Activated CD8-positive, alpha-beta T cell treated with anti-CD3 and anti-CD28 coated beads for 36 hours (primary cell): Measurements from ENCODE around the gene STK38L. TPM values are rescaled to one million over a fixed set of nuclear protein-coding genes. Genes with fewer than 3 reads are reported as not detected.
A peak's percentile ranks its signal among the peaks of the same experiment; 100 is the strongest.

ENCODE experiments used
- ATAC-seq: fragments of 200-7000 bp; cut with Tn5 transposase; one replicate; pipeline ENCODE4 v1.10.0; 2021; ENCODE audit warnings: mild to moderate bottlenecking, moderate library complexity
- CTCF ChIA-PET: fragments of 350-600 bp; sonication (Branson Sonifier 250); formaldehyde crosslinking; loops from one replicate; lab custom pipeline; 2021; ENCODE audit warnings: antibody characterized with exemption; lab: Charles Lee
- POLR2A ChIA-PET: fragments of 350-600 bp; sonication (Branson Sonifier 250); formaldehyde crosslinking; loops from one replicate; lab custom pipeline; 2021; ENCODE audit warnings: antibody characterized with exemption; lab: Charles Lee
- DNase-seq: peaks from one replicate; pipeline ENCODE4 v3.0.0-alpha.2; 2020
- H3K27ac Mint-ChIP-seq: one replicate; pipeline ENCODE4 v1.8.0; 2021; ENCODE audit warnings: mild to moderate bottlenecking, mixed read lengths
- H3K27me3 Mint-ChIP-seq: one replicate; pipeline ENCODE4 v1.8.0; 2021; ENCODE audit warnings: mixed read lengths
- H3K36me3 Mint-ChIP-seq: one replicate; pipeline ENCODE4 v1.8.0; 2021; ENCODE audit warnings: low read depth, mixed read lengths
- H3K4me1 Mint-ChIP-seq: one replicate; pipeline ENCODE4 v1.8.0; 2021; ENCODE audit warnings: low read depth, mixed read lengths
- H3K4me3 Mint-ChIP-seq: one replicate; pipeline ENCODE4 v1.8.0; 2021; ENCODE audit warnings: mild to moderate bottlenecking, moderate library complexity, mixed read lengths
- H3K9me3 Mint-ChIP-seq: one replicate; pipeline ENCODE4 v1.8.0; 2021; ENCODE audit warnings: mixed read lengths
- intact Hi-C: fragments of 100-400 bp; cut with micrococcal nuclease; formaldehyde crosslinking; loops from one replicate; pipeline ENCODE4 v1.10.0; 2022
- total RNA-seq, 2 experiments: library from RNA; stranded (reverse); gene quantifications; one replicate each; pipeline ENCODE4 v1.2.3, GENCODE V29; 2021
- TF ChIP-seq, protein P1 (sequence below): fragments of 200-600 bp; IDR thresholded peaks from one replicate; pipeline ENCODE4 v1.8.0; 2022; ENCODE audit warnings: antibody characterized with exemption, mild to moderate bottlenecking

Gene STK38L
- total RNA-seq, 2 experiments from 2014 or later = 23.5 to 27.6 TPM

DNA sequence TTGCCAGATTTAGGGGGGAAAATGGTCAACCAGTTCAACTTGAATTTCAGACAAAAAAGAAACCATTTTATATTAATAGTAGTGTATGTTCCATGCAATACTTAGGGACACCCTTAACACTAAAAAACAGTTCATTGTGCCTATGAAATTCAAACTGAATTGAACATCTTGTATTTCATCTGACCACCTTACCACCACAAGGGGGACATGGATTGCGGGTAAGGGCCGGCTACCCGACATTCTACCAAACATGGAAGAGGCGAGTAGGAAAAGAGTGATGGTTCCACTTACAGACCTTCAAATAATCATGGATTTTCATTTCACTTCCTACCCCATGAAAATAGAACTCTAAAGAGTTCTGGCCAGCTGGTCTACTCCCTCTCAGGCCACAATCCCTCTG, 10.3 kb upstream of the STK38L start:
- no peak for DNase-seq
- CTCF ChIA-PET = no interaction called here
- intact Hi-C loops = no loop called here
- Mint-ChIP-seq H3K9me3 (no peaks in the 10 kb centered on the region), H3K4me1 (peaks cover 20% of the 10 kb centered on the region), H3K27me3 (no peaks in the 10 kb centered on the region), H3K4me3 (no peak overlapping the region), H3K36me3 (no peaks in the 10 kb centered on the region), H3K27ac (no peak overlapping the region)
- POLR2A ChIA-PET = no interaction called here
- TF ChIP-seq, protein P1, sequence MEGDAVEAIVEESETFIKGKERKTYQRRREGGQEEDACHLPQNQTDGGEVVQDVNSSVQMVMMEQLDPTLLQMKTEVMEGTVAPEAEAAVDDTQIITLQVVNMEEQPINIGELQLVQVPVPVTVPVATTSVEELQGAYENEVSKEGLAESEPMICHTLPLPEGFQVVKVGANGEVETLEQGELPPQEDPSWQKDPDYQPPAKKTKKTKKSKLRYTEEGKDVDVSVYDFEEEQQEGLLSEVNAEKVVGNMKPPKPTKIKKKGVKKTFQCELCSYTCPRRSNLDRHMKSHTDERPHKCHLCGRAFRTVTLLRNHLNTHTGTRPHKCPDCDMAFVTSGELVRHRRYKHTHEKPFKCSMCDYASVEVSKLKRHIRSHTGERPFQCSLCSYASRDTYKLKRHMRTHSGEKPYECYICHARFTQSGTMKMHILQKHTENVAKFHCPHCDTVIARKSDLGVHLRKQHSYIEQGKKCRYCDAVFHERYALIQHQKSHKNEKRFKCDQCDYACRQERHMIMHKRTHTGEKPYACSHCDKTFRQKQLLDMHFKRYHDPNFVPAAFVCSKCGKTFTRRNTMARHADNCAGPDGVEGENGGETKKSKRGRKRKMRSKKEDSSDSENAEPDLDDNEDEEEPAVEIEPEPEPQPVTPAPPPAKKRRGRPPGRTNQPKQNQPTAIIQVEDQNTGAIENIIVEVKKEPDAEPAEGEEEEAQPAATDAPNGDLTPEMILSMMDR = no peak
- ATAC-seq = no peak

DNA sequence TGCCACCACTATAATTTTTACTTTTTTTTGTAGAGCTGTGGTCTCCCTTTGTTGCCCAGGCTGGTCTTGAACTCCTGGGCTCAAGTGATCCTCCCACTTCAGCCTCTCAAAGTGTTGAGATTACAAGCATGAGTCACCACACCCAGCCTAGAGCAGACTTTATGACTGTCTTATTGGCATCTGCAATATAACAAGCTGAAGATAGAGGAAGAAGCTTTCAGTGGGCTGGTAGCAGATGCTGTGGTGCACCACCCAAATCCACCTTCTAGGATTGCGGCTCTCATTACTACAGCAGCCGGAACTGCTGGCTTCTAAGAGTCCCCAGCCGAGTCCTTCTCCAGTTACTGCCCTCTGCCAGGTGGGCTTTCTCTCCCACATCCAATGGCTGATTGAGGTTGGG, 7.6 kb upstream of the STK38L start:
- peak; percentile 72 for ATAC-seq
- H3K4me1 Mint-ChIP-seq = peaks cover 29% of the 10 kb centered on the region
- POLR2A ChIA-PET = no interaction called here
- intact Hi-C loops = no loop called here
- no peaks in the 10 kb centered on the region for H3K27me3 Mint-ChIP-seq
- H3K9me3 Mint-ChIP-seq = no peaks in the 10 kb centered on the region
- DNase-seq = peak; percentile 50
- TF ChIP-seq, protein P1 = no peak
- no peak overlapping the region for H3K4me3 Mint-ChIP-seq
- no peaks in the 10 kb centered on the region for H3K36me3 Mint-ChIP-seq
- CTCF ChIA-PET = interaction anchor here (1.4 kb wide), 1 partner anchor 51 kb away, joined by 4 read pairs; no protein-coding TSS in a partner anchor
- no peak overlapping the region for H3K27ac Mint-ChIP-seq

DNA sequence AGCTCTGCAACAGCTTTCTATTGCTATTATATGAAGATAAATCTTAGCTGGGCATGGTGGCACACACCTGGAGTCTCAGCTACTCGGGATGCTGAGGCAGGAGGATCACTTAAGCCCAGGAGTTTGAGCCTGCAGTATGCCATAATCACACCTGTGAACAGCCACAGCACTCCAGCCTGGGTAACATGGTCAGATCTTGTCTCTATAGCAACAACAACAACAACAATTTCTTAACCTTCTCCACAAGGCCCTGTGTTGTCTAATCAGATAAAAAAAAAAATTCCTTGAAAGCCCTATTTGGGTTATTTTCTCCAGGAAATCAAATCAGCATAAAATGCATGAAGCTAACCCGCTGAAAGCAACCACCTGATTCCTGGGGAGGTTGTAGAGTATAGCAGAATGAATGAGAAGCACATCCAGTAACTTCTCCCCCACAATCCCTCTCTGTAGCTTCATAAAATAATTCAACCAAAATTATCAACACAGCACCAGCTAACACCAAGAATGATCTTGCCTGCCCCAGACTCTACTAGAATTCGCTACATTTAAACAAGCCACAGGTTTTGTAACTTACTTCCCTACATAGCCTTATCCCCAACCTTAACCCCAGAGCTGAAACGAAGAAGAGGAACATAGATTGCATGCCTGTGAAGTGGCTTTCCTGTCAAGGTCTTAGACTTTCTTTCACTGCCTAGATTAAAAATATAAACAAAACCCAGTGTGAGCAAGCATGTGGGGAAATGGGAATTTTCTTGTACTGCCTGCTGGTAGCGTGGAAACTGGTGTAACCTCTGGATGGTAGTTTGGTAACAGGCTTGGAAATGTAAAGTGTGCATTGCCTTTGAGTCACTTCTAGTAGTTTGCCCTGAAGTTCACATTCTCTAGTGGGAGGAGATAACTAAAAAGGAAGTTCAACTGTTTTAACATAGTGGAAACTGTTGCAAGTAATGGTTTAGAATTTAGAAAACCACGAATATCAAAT, 6.0 kb upstream of the STK38L start:
- intact Hi-C loops = no loop called here
- ATAC-seq (peak; percentile 75), DNase-seq (no peak)
- H3K27ac Mint-ChIP-seq = peak overlapping the region; percentile 86
- H3K36me3 Mint-ChIP-seq = no peaks in the 10 kb centered on the region
- TF ChIP-seq, protein P1 = no peak
- ChIA-PET POLR2A (interaction anchor here (0.6 kb wide), 2 partner anchors 195 to 217 kb away, joined by 3 to 4 read pairs; no protein-coding TSS in a partner anchor), CTCF (interaction anchor here (1.0 to 1.3 kb wide), 2 partner anchors 40 to 225 kb away, joined by 3 read pairs; partner anchors contain the start of gene TM7SF3)
- H3K4me3 Mint-ChIP-seq = peak overlapping the region; percentile 11
- H3K9me3 Mint-ChIP-seq = no peaks in the 10 kb centered on the region
- H3K27me3 Mint-ChIP-seq = no peaks in the 10 kb centered on the region
- H3K4me1 Mint-ChIP-seq = peaks cover 29% of the 10 kb centered on the region

GRCh38 chr12:27243006-27243405, 1.1 kb upstream of the STK38L start:
- H3K9me3 Mint-ChIP-seq = peaks cover 3% of the 10 kb centered on the region
- POLR2A ChIA-PET = no interaction called here
- no peak overlapping the region for H3K27ac Mint-ChIP-seq
- DNase-seq (no peak), ATAC-seq (no peak)
- no peak overlapping the region for H3K4me3 Mint-ChIP-seq
- CTCF ChIA-PET = interaction anchor here (0.8 to 3.0 kb wide), 4 partner anchors 12 to 392 kb away, joined by 3 to 13 read pairs (median 4); no protein-coding TSS in a partner anchor
- no peaks in the 10 kb centered on the region for H3K27me3 Mint-ChIP-seq
- TF ChIP-seq, protein P1 = no peak
- intact Hi-C loops = loop anchor here (10.0 kb wide), 1 partner anchor 228 kb away; the partner anchor contains the start of gene TM7SF3
- H3K36me3 Mint-ChIP-seq = peaks cover 7% of the 10 kb centered on the region
- H3K4me1 Mint-ChIP-seq = peaks cover 45% of the 10 kb centered on the region
